ENCODE measurements around the gene SLC26A9.

The SLC26A9 gene

GRCh38 chr1:205981257-205981656, 38.0 kb upstream of the SLC26A9 start:
- no peaks in the 10 kb centered on the region for H3K4me1 ChIP-seq (ENCODE audit: control insufficient read depth, insufficient read depth, low read length)
- H3K27me3 ChIP-seq (ENCODE audit: control insufficient read depth, insufficient read depth, low read length), result no peaks in the 10 kb centered on the region

GRCh38 chr1:205980237-205980870, 37.1 kb upstream of the SLC26A9 start:
- Histone ChIP-seq H3K9me3 (replicated peaks; ENCODE audit: low read length) (no peaks in the 10 kb centered on the region), H3K9ac (ENCODE audit: low read depth, low read length) (no peak overlapping the region), H3K4me2 (ENCODE audit: low read length) (no peak overlapping the region), H3K27me3 (ENCODE audit: control insufficient read depth, insufficient read depth, low read length) (no peaks in the 10 kb centered on the region), H3K36me3 (ENCODE audit: insufficient read depth, low read length) (no peaks in the 10 kb centered on the region), H3K4me3 (ENCODE audit: low read length) (no peak overlapping the region), H3K4me1 (ENCODE audit: control insufficient read depth, insufficient read depth, low read length) (no peaks in the 10 kb centered on the region)

More at GRCh38 chr1:205981257-205981656, 38.0 kb upstream of the SLC26A9 start:
- no peaks in the 10 kb centered on the region for H3K9me3 ChIP-seq (replicated peaks; ENCODE audit: low read length)
- no peak overlapping the region for H3K4me3 ChIP-seq (ENCODE audit: low read length)
- H3K36me3 ChIP-seq (ENCODE audit: insufficient read depth, low read length), result no peaks in the 10 kb centered on the region
- H3K9ac ChIP-seq (ENCODE audit: low read depth, low read length), result no peak overlapping the region
- no peak overlapping the region for H3K4me2 ChIP-seq (ENCODE audit: low read length)

GRCh38 chr1:205979301-205979700, 36.0 kb upstream of the SLC26A9 start:
- no peaks in the 10 kb centered on the region for H3K4me1 ChIP-seq (ENCODE audit: control insufficient read depth, insufficient read depth, low read length)

GRCh38 chr1:205978676-205979075, 35.4 kb upstream of the SLC26A9 start:
- Histone ChIP-seq H3K9ac (ENCODE audit: low read depth, low read length) (no peak overlapping the region), H3K4me1 (ENCODE audit: control insufficient read depth, insufficient read depth, low read length) (no peaks in the 10 kb centered on the region), H3K4me3 (ENCODE audit: low read length) (no peak overlapping the region), H3K4me2 (ENCODE audit: low read length) (no peak overlapping the region), H3K9me3 (replicated peaks; ENCODE audit: low read length) (no peaks in the 10 kb centered on the region), H3K27me3 (ENCODE audit: control insufficient read depth, insufficient read depth, low read length) (no peaks in the 10 kb centered on the region), H3K36me3 (ENCODE audit: insufficient read depth, low read length) (no peaks in the 10 kb centered on the region)

More at GRCh38 chr1:205979301-205979700, 36.0 kb upstream of the SLC26A9 start:
- Histone ChIP-seq H3K4me3 (ENCODE audit: low read length) (no peak overlapping the region), H3K36me3 (ENCODE audit: insufficient read depth, low read length) (no peaks in the 10 kb centered on the region), H3K4me2 (ENCODE audit: low read length) (no peak overlapping the region), H3K9me3 (replicated peaks; ENCODE audit: low read length) (no peaks in the 10 kb centered on the region), H3K27me3 (ENCODE audit: control insufficient read depth, insufficient read depth, low read length) (no peaks in the 10 kb centered on the region), H3K9ac (ENCODE audit: low read depth, low read length) (no peak overlapping the region)

DNA sequence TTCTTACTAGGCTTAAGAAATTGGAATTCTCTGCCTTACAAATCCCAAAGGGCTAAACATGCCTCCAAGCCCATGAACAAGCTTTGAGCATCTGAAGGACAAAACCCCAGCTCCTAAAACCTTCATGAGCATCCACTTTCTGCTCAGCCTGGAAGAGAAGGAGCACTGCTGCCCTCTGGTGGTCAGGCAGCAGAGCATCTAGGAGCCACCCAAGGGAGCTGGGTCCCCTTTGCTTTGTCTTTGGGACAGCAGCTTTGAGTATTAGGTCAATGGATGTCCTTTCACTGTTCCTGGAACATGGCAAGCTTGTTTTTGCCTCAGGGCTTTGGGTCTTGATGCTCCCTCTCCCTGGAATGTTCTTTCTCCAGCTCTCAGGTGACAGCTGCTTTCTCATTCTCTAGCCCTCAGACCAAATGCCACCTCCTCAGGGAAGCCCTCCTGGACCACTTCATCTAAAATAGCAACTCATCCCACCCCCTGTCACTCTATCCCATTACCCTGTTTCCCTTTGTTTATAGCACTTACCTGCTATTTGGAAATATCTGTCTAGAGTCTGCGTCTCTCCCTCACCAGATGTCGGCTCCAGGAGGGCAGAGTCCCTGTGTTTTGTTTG, 34.3 kb upstream of the SLC26A9 start:
- Histone ChIP-seq H3K36me3 (ENCODE audit: insufficient read depth, low read length) (no peaks in the 10 kb centered on the region), H3K4me2 (ENCODE audit: low read length) (no peak overlapping the region), H3K4me1 (ENCODE audit: control insufficient read depth, insufficient read depth, low read length) (no peaks in the 10 kb centered on the region), H3K9me3 (replicated peaks; ENCODE audit: low read length) (no peaks in the 10 kb centered on the region), H3K4me3 (ENCODE audit: low read length) (no peak overlapping the region), H3K27me3 (ENCODE audit: control insufficient read depth, insufficient read depth, low read length) (no peaks in the 10 kb centered on the region), H3K9ac (ENCODE audit: low read depth, low read length) (no peak overlapping the region)

DNA sequence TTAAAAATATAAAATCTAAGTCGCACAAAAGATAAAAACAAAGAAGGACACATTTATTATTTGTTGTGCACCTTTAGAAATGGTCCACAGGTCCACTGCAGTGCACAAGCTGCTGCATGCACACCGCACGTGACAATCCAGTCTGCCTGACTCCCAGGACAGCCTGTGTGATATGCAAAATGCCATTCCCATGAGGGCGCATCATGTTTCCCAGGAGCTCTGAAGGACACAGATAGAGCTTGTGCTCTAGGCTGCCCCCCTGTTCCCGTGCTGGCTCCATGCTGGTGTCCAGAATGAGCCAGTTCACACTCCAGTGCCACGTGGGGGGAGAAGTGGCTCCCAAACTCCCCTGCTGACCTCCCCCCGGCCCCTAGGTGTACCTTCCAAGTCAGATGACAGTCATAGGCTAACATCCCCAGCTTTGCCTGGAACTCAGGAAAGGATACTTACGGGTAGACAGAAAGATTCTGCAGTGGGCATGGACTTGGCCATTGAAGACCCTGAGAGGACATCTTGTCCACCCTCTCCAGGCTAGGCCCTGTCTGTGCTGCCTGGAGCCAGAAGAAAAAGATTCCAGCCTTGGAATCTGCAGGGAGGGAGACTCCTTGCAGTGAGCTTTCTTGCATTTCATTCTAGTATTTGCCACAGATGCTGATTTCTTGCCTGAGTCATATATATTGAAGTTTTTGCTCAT, 33.6 kb upstream of the SLC26A9 start:
- no peak overlapping the region for H3K4me2 ChIP-seq (ENCODE audit: low read length)
- H3K36me3 ChIP-seq (ENCODE audit: insufficient read depth, low read length), result no peaks in the 10 kb centered on the region
- no peak overlapping the region for H3K4me3 ChIP-seq (ENCODE audit: low read length)
- no peaks in the 10 kb centered on the region for H3K4me1 ChIP-seq (ENCODE audit: control insufficient read depth, insufficient read depth, low read length)
- H3K27me3 ChIP-seq (ENCODE audit: control insufficient read depth, insufficient read depth, low read length), result peaks cover 3% of the 10 kb centered on the region
- no peaks in the 10 kb centered on the region for H3K9me3 ChIP-seq (replicated peaks; ENCODE audit: low read length)
- H3K9ac ChIP-seq (ENCODE audit: low read depth, low read length), result no peak overlapping the region

- H3K4me2 ChIP-seq (ENCODE audit: low read length), result no peak overlapping the region
- no peak overlapping the region for H3K4me3 ChIP-seq (ENCODE audit: low read length)
- H3K9ac ChIP-seq (ENCODE audit: low read depth, low read length), result no peak overlapping the region
- H3K4me1 ChIP-seq (ENCODE audit: control insufficient read depth, insufficient read depth, low read length), result no peaks in the 10 kb centered on the region
- no peaks in the 10 kb centered on the region for H3K9me3 ChIP-seq (replicated peaks; ENCODE audit: low read length)
- peaks cover 3% of the 10 kb centered on the region for H3K27me3 ChIP-seq (ENCODE audit: control insufficient read depth, insufficient read depth, low read length)
- no peaks in the 10 kb centered on the region for H3K36me3 ChIP-seq (ENCODE audit: insufficient read depth, low read length)
Observed at GRCh38 chr1:205976036-205976435, 32.8 kb upstream of the SLC26A9 start.

DNA sequence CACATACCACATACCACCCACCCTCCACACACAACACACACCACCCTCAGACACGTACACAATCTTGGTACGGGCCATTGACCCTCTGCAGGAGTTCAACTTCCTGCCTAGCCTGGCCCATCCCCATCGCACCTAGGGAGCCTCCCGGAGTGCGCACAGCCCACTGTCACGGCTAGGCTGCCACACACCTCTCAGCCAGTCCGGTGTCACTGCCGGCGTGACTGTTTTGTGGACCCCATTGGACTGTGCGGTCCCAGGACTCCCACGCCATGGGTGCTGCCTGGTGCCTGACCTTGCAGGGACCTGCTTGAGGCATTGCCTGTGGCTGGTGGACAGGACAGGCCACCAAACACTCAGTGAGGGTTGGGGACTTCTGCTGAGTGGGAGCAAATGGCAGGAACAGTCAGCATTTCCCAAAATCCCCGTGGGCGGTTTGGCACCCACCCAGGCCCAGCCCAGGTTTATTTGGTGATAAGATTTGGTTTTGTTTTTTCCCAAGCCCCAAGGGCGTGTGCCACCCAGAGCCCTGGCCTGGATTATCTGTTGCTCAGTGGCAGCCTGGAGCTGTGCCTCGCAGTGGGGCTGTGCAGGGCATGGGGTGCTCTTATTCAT, 32.2 kb upstream of the SLC26A9 start:
- Histone ChIP-seq H3K9me3 (replicated peaks; ENCODE audit: low read length) (no peaks in the 10 kb centered on the region), H3K4me2 (ENCODE audit: low read length) (no peak overlapping the region), H3K27me3 (ENCODE audit: control insufficient read depth, insufficient read depth, low read length) (peaks cover 3% of the 10 kb centered on the region), H3K4me3 (ENCODE audit: low read length) (no peak overlapping the region), H3K4me1 (ENCODE audit: control insufficient read depth, insufficient read depth, low read length) (no peaks in the 10 kb centered on the region), H3K9ac (ENCODE audit: low read depth, low read length) (no peak overlapping the region), H3K36me3 (ENCODE audit: insufficient read depth, low read length) (no peaks in the 10 kb centered on the region)

DNA sequence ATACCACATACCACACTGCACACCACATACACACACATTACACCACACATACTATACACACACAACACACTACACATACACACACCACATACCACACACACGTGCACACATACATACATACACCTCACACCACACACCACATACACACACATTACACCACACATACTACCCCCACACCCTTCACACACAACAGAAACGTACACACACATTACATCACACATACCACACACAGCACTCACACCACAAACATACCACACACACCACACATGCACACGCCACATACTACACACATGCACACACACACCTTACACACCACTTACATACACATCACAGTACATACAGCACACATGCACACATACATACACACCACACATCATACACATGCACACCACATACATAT, 31.5 kb upstream of the SLC26A9 start:
- Histone ChIP-seq H3K4me1 (ENCODE audit: control insufficient read depth, insufficient read depth, low read length) (no peaks in the 10 kb centered on the region), H3K36me3 (ENCODE audit: insufficient read depth, low read length) (no peaks in the 10 kb centered on the region), H3K9ac (ENCODE audit: low read depth, low read length) (no peak overlapping the region), H3K4me2 (ENCODE audit: low read length) (no peak overlapping the region), H3K4me3 (ENCODE audit: low read length) (no peak overlapping the region), H3K27me3 (ENCODE audit: control insufficient read depth, insufficient read depth, low read length) (peaks cover 3% of the 10 kb centered on the region), H3K9me3 (replicated peaks; ENCODE audit: low read length) (no peaks in the 10 kb centered on the region)

GRCh38 chr1:205973377-205974232, 30.3 kb upstream of the SLC26A9 start:
- Histone ChIP-seq H3K9ac (ENCODE audit: low read depth, low read length) (no peak overlapping the region), H3K4me3 (ENCODE audit: low read length) (no peak overlapping the region), H3K36me3 (ENCODE audit: insufficient read depth, low read length) (no peaks in the 10 kb centered on the region), H3K27me3 (ENCODE audit: control insufficient read depth, insufficient read depth, low read length) (peaks cover 3% of the 10 kb centered on the region), H3K4me1 (ENCODE audit: control insufficient read depth, insufficient read depth, low read length) (no peaks in the 10 kb centered on the region), H3K4me2 (ENCODE audit: low read length) (no peak overlapping the region), H3K9me3 (replicated peaks; ENCODE audit: low read length) (no peaks in the 10 kb centered on the region)
